Measurements from ENCODE around the gene MRNIP. TPM values are rescaled to one million over a fixed set of nuclear protein-coding genes. Genes with fewer than 3 reads are reported as not detected.

Gene MRNIP
- total and polyA plus RNA-seq, 4 donors: 5.4 to 12.0 (median 7.3) TPM

DNA sequence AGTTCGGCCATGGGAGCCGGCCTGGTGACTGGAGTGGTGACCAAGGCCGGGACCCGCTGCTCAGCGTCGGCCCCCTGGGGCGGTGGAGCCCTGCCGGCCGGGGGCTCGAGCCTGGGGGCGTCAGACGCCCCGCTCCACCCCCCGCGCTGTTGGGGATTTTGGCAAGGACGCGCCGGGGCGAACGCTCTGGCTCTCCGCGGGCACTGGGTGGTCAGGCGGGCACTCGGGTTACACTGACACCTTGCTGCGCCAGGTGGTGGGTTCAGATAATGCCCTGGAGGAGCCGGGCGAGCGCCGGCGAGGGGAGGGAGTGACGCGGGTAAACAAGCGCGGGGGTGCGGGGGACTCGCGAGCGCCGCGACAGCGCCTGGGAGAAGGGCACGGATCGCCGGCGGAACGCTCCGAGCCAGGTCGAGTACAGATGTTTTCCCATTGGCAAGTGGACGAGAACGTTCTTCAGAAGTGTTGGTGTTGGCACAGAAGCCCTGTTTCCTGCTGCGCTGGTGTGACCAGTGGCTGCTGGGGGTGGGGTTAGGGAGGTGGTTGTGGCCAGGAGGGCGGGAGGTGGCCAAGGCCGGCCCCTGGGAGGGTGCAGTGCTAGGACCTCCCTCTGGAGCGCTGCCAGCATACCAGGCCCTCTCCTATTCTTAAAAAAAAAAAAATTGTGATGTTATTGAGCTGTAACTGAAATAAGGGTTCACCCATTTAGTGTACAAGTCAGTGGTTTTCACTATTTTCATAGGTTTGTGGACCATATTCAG lies 37.1 kb downstream of the MRNIP start:
- Histone ChIP-seq H3K9me3 (ENCODE audit: control insufficient read depth in 4 of 4, low read length in 3 of 4) (no peaks in the 10 kb centered on the region), H3K27me3 (ENCODE audit: control insufficient read depth in 4 of 4, insufficient read depth in 4 of 4, low read length in 3 of 4) (no peaks in the 10 kb centered on the region), H3K4me1 (ENCODE audit: control insufficient read depth in 4 of 4, insufficient read depth in 4 of 4, low read length in 3 of 4) (peaks cover 30 to 78% (median 54%) of the 10 kb centered on the region in 4 donors), H3K9ac (ENCODE audit: low read depth in 1 of 2, low read length in 2 of 2) (peak overlapping the region; percentile 68 to 98), H3K4me3 (ENCODE audit: low read depth in 1 of 3, low read length in 3 of 3) (peak overlapping the region; percentile 64 to 92 (median 80)), H3K36me3 (ENCODE audit: control insufficient read depth in 4 of 4, insufficient read depth in 3 of 4, low read depth in 1 of 4, low read length in 3 of 4) (peaks cover 12 to 26% (median 25%) of the 10 kb centered on the region in 4 donors), H3K27ac (ENCODE audit: low read depth in 1 of 2, low read length in 2 of 2) (peak overlapping the region; percentile 94 to 99)
- peak; percentile 96 for DNase-seq (ENCODE audit: low spot score)
- TF ChIP-seq, protein P1, sequence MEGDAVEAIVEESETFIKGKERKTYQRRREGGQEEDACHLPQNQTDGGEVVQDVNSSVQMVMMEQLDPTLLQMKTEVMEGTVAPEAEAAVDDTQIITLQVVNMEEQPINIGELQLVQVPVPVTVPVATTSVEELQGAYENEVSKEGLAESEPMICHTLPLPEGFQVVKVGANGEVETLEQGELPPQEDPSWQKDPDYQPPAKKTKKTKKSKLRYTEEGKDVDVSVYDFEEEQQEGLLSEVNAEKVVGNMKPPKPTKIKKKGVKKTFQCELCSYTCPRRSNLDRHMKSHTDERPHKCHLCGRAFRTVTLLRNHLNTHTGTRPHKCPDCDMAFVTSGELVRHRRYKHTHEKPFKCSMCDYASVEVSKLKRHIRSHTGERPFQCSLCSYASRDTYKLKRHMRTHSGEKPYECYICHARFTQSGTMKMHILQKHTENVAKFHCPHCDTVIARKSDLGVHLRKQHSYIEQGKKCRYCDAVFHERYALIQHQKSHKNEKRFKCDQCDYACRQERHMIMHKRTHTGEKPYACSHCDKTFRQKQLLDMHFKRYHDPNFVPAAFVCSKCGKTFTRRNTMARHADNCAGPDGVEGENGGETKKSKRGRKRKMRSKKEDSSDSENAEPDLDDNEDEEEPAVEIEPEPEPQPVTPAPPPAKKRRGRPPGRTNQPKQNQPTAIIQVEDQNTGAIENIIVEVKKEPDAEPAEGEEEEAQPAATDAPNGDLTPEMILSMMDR (IDR thresholded peaks at IDR 0.05; ENCODE audit: low read depth, low read length, missing input control): peak; percentile 16
- TF ChIP-seq REST (IDR thresholded peaks at IDR 0.05) (peak; percentile 84), TAF1 (conservative IDR thresholded peaks at IDR 0.05) (peak; percentile 85), RXRA (IDR thresholded peaks at IDR 0.05) (peak; percentile 66 to 74), RAD21 (IDR thresholded peaks at IDR 0.05) (peak; percentile 27 to 44), EGR1 (IDR thresholded peaks at IDR 0.05; ENCODE audit: low read depth in 2 of 2) (peak in 1 of 2 donors; percentile 41), YY1 (IDR thresholded peaks at IDR 0.05) (peak; percentile 93), SP1 (IDR thresholded peaks at IDR 0.05) (peak; percentile 79), HNF4A (conservative IDR thresholded peaks at IDR 0.05) (peak; percentile 29 to 41), GABPA (IDR thresholded peaks at IDR 0.05 in 1 of 2, conservative IDR thresholded peaks at IDR 0.05 in 1 of 2) (peak in 1 of 2 donors; percentile 18), JUND (IDR thresholded peaks at IDR 0.05) (peak in 1 of 2 donors; percentile 25), FOXA1 (IDR thresholded peaks at IDR 0.05) (no peak), ZBTB33 (IDR thresholded peaks at IDR 0.05) (no peak), HNF4G (IDR thresholded peaks at IDR 0.05) (no peak), NR2F2 (IDR thresholded peaks at IDR 0.05) (peak; percentile 63)
- TF ChIP-seq, protein P2, sequence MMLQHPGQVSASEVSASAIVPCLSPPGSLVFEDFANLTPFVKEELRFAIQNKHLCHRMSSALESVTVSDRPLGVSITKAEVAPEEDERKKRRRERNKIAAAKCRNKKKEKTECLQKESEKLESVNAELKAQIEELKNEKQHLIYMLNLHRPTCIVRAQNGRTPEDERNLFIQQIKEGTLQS (IDR thresholded peaks at IDR 0.05): no peak
- WGBS: under 1% methylated on average over 54 of the region's 54 CpGs
